ENCODE results near the gene RTL5.

GRCh38 chrX:72110876-72111708, 20.6 kb downstream of the RTL5 start:
- TF ChIP-seq USF2 (IDR thresholded peaks at IDR 0.05; ENCODE audit: borderline replicate concordance, low read depth, low read length) (no peak), POLR2AphosphoS5 (IDR thresholded peaks at IDR 0.05; ENCODE audit: low read depth, low read length) (no peak), EZH2phosphoT487 (IDR thresholded peaks at IDR 0.05; ENCODE audit: borderline replicate concordance, low read depth) (no peak), RCOR1 (IDR thresholded peaks at IDR 0.05; ENCODE audit: low read length) (no peak), YY1 (IDR thresholded peaks at IDR 0.05; ENCODE audit: low read depth) (no peak), FOXJ3 (CRISPR knock-in tag; IDR thresholded peaks at IDR 0.05) (no peak), GATA2 (CRISPR knock-in tag; IDR thresholded peaks at IDR 0.05) (no peak), CTCF (IDR thresholded peaks at IDR 0.05) (no peak), EP300 (IDR thresholded peaks at IDR 0.05; ENCODE audit: borderline replicate concordance in 1 of 2, low read depth in 1 of 2, low read length in 1 of 2) (no peak), JUND (IDR thresholded peaks at IDR 0.05) (no peak)
